ENCODE data around the gene ARHGAP1. TPM values are rescaled to one million over a fixed set of nuclear protein-coding genes. Genes with fewer than 3 reads are reported as not detected.

Gene ARHGAP1
- total RNA-seq, 1 experiment from 2014 or later: 73.0 TPM

DNA sequence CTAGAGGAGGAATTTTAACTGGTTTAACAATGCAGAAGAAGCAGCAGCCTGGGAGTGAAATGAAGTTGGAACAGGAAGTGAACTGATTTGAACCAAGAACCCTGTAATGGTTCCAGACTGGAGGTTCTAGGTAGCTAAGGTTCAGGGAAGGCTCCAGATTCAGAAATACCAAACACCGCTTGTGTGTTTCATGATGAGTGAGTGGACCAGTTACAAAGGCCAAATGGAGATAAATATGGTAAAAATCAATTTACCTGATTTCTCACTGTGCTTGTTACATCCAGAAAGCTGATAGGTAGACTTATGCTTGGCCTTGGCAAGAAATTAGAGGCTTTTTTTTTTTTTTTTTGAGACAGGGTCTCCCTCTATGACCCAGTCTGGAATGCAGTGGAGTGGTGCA, 70.2 kb downstream of the ARHGAP1 start:
- H3K27me3 ChIP-seq (replicated peaks; ENCODE audit: control insufficient read depth, insufficient read depth, low read length): no peaks in the 10 kb centered on the region
- DNase-seq: no peak
- Mint-ChIP-seq H3K27ac (ENCODE audit: unreplicated experiment) (no peak overlapping the region), H3K4me1 (ENCODE audit: low read depth, unreplicated experiment) (peaks cover 7% of the 10 kb centered on the region), H3K4me3 (ENCODE audit: unreplicated experiment) (no peak overlapping the region), H3K9me3 (ENCODE audit: unreplicated experiment) (no peaks in the 10 kb centered on the region), H3K27me3 (ENCODE audit: insufficient read depth, unreplicated experiment) (no peaks in the 10 kb centered on the region), H3K36me3 (ENCODE audit: insufficient read depth, unreplicated experiment) (peaks cover 38% of the 10 kb centered on the region)
- no peak for TF ChIP-seq CTCF (IDR thresholded peaks at IDR 0.05; ENCODE audit: insufficient read depth in 1 of 2, low read depth in 1 of 2, low read length in 1 of 2, severe bottlenecking in 1 of 2, unreplicated experiment in 1 of 2)
- H3K4me3 ChIP-seq (ENCODE audit: low read depth, low read length): no peak overlapping the region
- BruUV-seq (replicated peaks): no TSS peak
- no peaks in the 10 kb centered on the region; the same call in 1 of the 2 replicates for H3K36me3 ChIP-seq (ENCODE audit: control insufficient read depth, insufficient read depth, low read length)
- peaks cover 13% of the 10 kb centered on the region for H3K4me1 ChIP-seq
- intact Hi-C loops (cut with micrococcal nuclease; ENCODE audit: unreplicated experiment): no loop called here
- CTCF ChIA-PET: no interaction called here
- no peaks in the 10 kb centered on the region for H3K9me3 ChIP-seq
- POLR2A ChIA-PET: no interaction called here

GRCh38 chr11:46628961-46629360, 71.5 kb downstream of the ARHGAP1 start:
- H3K36me3 ChIP-seq (ENCODE audit: control insufficient read depth, insufficient read depth, low read length): no peaks in the 10 kb centered on the region; the same call in 1 of the 2 replicates
- Mint-ChIP-seq H3K36me3 (ENCODE audit: insufficient read depth, unreplicated experiment) (peaks cover 50% of the 10 kb centered on the region), H3K9me3 (ENCODE audit: unreplicated experiment) (no peaks in the 10 kb centered on the region), H3K4me3 (ENCODE audit: unreplicated experiment) (no peak overlapping the region), H3K4me1 (ENCODE audit: low read depth, unreplicated experiment) (peaks cover 8% of the 10 kb centered on the region), H3K27me3 (ENCODE audit: insufficient read depth, unreplicated experiment) (no peaks in the 10 kb centered on the region), H3K27ac (ENCODE audit: unreplicated experiment) (no peak overlapping the region)
- no peak for TF ChIP-seq CTCF (IDR thresholded peaks at IDR 0.05; ENCODE audit: insufficient read depth in 1 of 2, low read depth in 1 of 2, low read length in 1 of 2, severe bottlenecking in 1 of 2, unreplicated experiment in 1 of 2)
- BruUV-seq (replicated peaks): no TSS peak
- H3K27me3 ChIP-seq (replicated peaks; ENCODE audit: control insufficient read depth, insufficient read depth, low read length): no peaks in the 10 kb centered on the region
- peaks cover 16% of the 10 kb centered on the region for H3K4me1 ChIP-seq
- POLR2A ChIA-PET: no interaction called here
- CTCF ChIA-PET: no interaction called here
- no peak overlapping the region for H3K4me3 ChIP-seq (ENCODE audit: low read depth, low read length)
- intact Hi-C loops (cut with micrococcal nuclease; ENCODE audit: unreplicated experiment): no loop called here
- DNase-seq: no peak
- H3K9me3 ChIP-seq: no peaks in the 10 kb centered on the region

Other genes starting within 250 kb of the ARHGAP1 start
- 48.1 and 51.5 TPM in 2 replicates for gene AMBRA1, start 106.6 kb downstream of the ARHGAP1 start, total RNA-seq (2022)
- 7.6 and 9.1 TPM in 2 replicates for gene HARBI1, start 83.4 kb downstream of the ARHGAP1 start, total RNA-seq (2022)
- 75.9 and 101 TPM in 2 replicates for gene ATG13, start 83.1 kb downstream of the ARHGAP1 start, total RNA-seq (2022)
- gene ZNF408, start 412 bp upstream of the ARHGAP1 start, total RNA-seq (2022): 17.6 and 23.3 TPM in 2 replicates
- 51.8 and 60.0 TPM in 2 replicates for gene F2, start 18.6 kb upstream of the ARHGAP1 start, total RNA-seq (2022)
- 221 and 224 TPM in 2 replicates for gene CKAP5, start 145.7 kb upstream of the ARHGAP1 start, total RNA-seq (2022)
- gene LRP4, start 217.9 kb upstream of the ARHGAP1 start, total RNA-seq (2022): 9.3 and 11.1 TPM in 2 replicates
- 19.8 and 22.9 TPM in 2 replicates for gene CSTPP1, start 236.1 kb upstream of the ARHGAP1 start, total RNA-seq (2022)